ENCODE results near the gene PTDSS2. TPM values are rescaled to one million over a fixed set of nuclear protein-coding genes. Genes with fewer than 3 reads are reported as not detected.

Gene PTDSS2
- total and polyA plus RNA-seq, 10 donors, result 11.0 to 40.7 (median 25.7) TPM

- TF ChIP-seq POLR2AphosphoS5 (IDR thresholded peaks at IDR 0.05) (peak in 1 of 3 donors; percentile 52), POLR2A (IDR thresholded peaks at IDR 0.05) (no peak)
- intact Hi-C loops (cut with DNase I; ENCODE audit: low total_unique reads), result loop anchor here (5.0 kb wide), 1 partner anchor 48 kb away; the partner anchor contains the start of gene PTDSS2
- H3K9me3 ChIP-seq, result no peaks in the 10 kb centered on the region
- DNase-seq, result peak; percentile 74
- H3K36me3 ChIP-seq, result peaks cover 0 to 11% (median 0%) of the 10 kb centered on the region in 6 donors
- 86 to 93% (median 89%) methylated on average over 9 to 14 of the region's 14 CpGs for WGBS, 5 donors
- peaks cover 10 to 51% (median 31%) of the 10 kb centered on the region in 6 donors for H3K4me1 ChIP-seq
- no peak overlapping the region for H3K4me3 ChIP-seq
- H3K27me3 ChIP-seq (replicated peaks in 1 of 7), result peaks cover 0 to 20% (median 14%) of the 10 kb centered on the region in 7 donors
- H3K27ac ChIP-seq, result peak overlapping the region in 1 of 8 donors; percentile 87
These were observed 45.4 kb upstream of the PTDSS2 start for GRCh38 chr11:404551-405264.

- no peaks in the 10 kb centered on the region for H3K9me3 ChIP-seq
- H3K36me3 ChIP-seq, result peaks cover 0 to 12% (median 0%) of the 10 kb centered on the region in 6 donors
- peak overlapping the region in 5 of 8 donors; percentile 80 to 92 (median 87) for H3K27ac ChIP-seq
- peak overlapping the region in 2 of 8 donors; percentile 51 to 82 for H3K4me3 ChIP-seq
- TF ChIP-seq CTCF (IDR thresholded peaks at IDR 0.05 in 8 of 11, conservative IDR thresholded peaks at IDR 0.05 in 3 of 11), result peak in 1 of 11 experiments; percentile 21
- TF ChIP-seq POLR2A (IDR thresholded peaks at IDR 0.05), result no peak
- DNase-seq, result no peak
- intact Hi-C loops (cut with DNase I; ENCODE audit: low total_unique reads), result loop anchor here (5.0 kb wide), 1 partner anchor 47 kb away; the partner anchor contains the start of gene PTDSS2
- peaks cover 10 to 52% (median 34%) of the 10 kb centered on the region in 6 donors for H3K4me1 ChIP-seq
- 79 to 85% (median 83%) methylated on average over 14 to 17 of the region's 17 CpGs for WGBS, 5 donors
- peaks cover 0 to 12% (median 7%) of the 10 kb centered on the region in 7 donors for H3K27me3 ChIP-seq (replicated peaks in 1 of 7)
These were observed 44.6 kb upstream of the PTDSS2 start for GRCh38 chr11:405323-405953.

- TF ChIP-seq POLR2AphosphoS5 (IDR thresholded peaks at IDR 0.05) (peak in 1 of 3 donors; percentile 67), CTCF (IDR thresholded peaks at IDR 0.05 in 8 of 11, conservative IDR thresholded peaks at IDR 0.05 in 3 of 11) (no peak), POLR2A (IDR thresholded peaks at IDR 0.05) (no peak)
- H3K36me3 ChIP-seq, result peaks cover 0 to 12% (median 0%) of the 10 kb centered on the region in 6 donors
- H3K4me3 ChIP-seq, result peak overlapping the region; percentile 45 to 82 (median 52)
- intact Hi-C loops (cut with DNase I; ENCODE audit: low total_unique reads), result loop anchor here (5.0 kb wide), 1 partner anchor 46 kb away; the partner anchor contains the start of gene PTDSS2
- H3K27ac ChIP-seq, result peak overlapping the region; percentile 53 to 92 (median 84)
- H3K9me3 ChIP-seq, result no peaks in the 10 kb centered on the region
- 61 to 82% (median 66%) methylated on average over 34 to 47 of the region's 47 CpGs for WGBS, 5 donors
- H3K4me1 ChIP-seq, result peaks cover 10 to 51% (median 34%) of the 10 kb centered on the region in 6 donors
- no peak for DNase-seq
- H3K27me3 ChIP-seq (replicated peaks in 1 of 7), result peaks cover 0 to 11% (median 6%) of the 10 kb centered on the region in 7 donors
These were observed 43.9 kb upstream of the PTDSS2 start for GRCh38 chr11:405954-406795.
